Mesendoderm (in vitro differentiated cells): Measurements from ENCODE around the gene HPGD.

ENCODE experiments used
- DNase-seq: peaks from one replicate; pipeline ENCODE4 v3.0.0; 2013
- H2AK5ac ChIP-seq: 2 replicates; pipeline ENCODE4 v1.6.1; 2013; ENCODE audit warnings: low read length, inconsistent platforms
- H2BK120ac ChIP-seq: 2 replicates; pipeline ENCODE4 v1.6.1; 2013; ENCODE audit warnings: low read depth, mild to moderate bottlenecking, low read length, moderate library complexity, mixed read lengths
- H2BK15ac ChIP-seq: replicated peaks from 2 replicates; pipeline ENCODE4 v1.6.1; 2013; ENCODE audit warnings: low read depth, mild to moderate bottlenecking, moderate library complexity
- H2BK5ac ChIP-seq: 2 replicates; pipeline ENCODE4 v1.6.1; 2013; ENCODE audit warnings: low read length, inconsistent platforms
- H3K18ac ChIP-seq: 2 replicates; pipeline ENCODE4 v1.6.1; 2013; ENCODE audit warnings: mild to moderate bottlenecking, low read length, mixed read lengths
- H3K23ac ChIP-seq: one replicate; pipeline ENCODE4 v1.6.1; 2013; ENCODE audit warnings: low read length
- H3K27ac ChIP-seq: 2 replicates; pipeline ENCODE4 v1.5.1; 2013; ENCODE audit warnings: low read depth, mild to moderate bottlenecking, inconsistent platforms, low read length, moderate library complexity
- H3K27me3 ChIP-seq: 2 replicates; pipeline ENCODE4 v1.6.1; 2013; ENCODE audit warnings: low read length, control low read depth, mild to moderate bottlenecking, inconsistent platforms; ENCODE audit not compliant: insufficient read depth, poor library complexity
- H3K36me3 ChIP-seq: 2 replicates; pipeline ENCODE4 v1.6.1; 2013; ENCODE audit warnings: low read length, inconsistent platforms; ENCODE audit not compliant: control insufficient read depth, insufficient read depth
- H3K4ac ChIP-seq: one replicate; pipeline ENCODE4 v1.6.1; 2013; ENCODE audit warnings: low read depth, mild to moderate bottlenecking, low read length, moderate library complexity
- H3K4me1 ChIP-seq: 2 replicates; pipeline ENCODE4 v1.6.1; 2013; ENCODE audit warnings: low read depth, low read length, inconsistent platforms; ENCODE audit not compliant: control insufficient read depth
- H3K4me2 ChIP-seq: 2 replicates; pipeline ENCODE4 v1.6.1; 2013; ENCODE audit warnings: low read length
- H3K4me3 ChIP-seq: 2 replicates; pipeline ENCODE4 v1.5.1; 2013; ENCODE audit warnings: mild to moderate bottlenecking, low read length
- H3K56ac ChIP-seq: one replicate; pipeline ENCODE4 v1.6.1; 2013; ENCODE audit warnings: low read length
- H3K79me1 ChIP-seq: 2 replicates; pipeline ENCODE4 v1.6.1; 2013; ENCODE audit warnings: low read length, inconsistent platforms
- H3K79me2 ChIP-seq: 2 replicates; pipeline ENCODE4 v1.6.1; 2013; ENCODE audit warnings: mild to moderate bottlenecking, low read length; ENCODE audit not compliant: control insufficient read depth, insufficient read depth
- H3K9ac ChIP-seq: 2 replicates; pipeline ENCODE4 v1.6.1; 2013; ENCODE audit warnings: low read length, inconsistent platforms
- H4K5ac ChIP-seq: one replicate; pipeline ENCODE4 v1.6.1; 2013; ENCODE audit warnings: low read length
- H4K8ac ChIP-seq: one replicate; pipeline ENCODE4 v1.6.1; 2013; ENCODE audit warnings: low read depth, mild to moderate bottlenecking, control low read depth, low read length, moderate library complexity
- WGBS: extraction: QIAGEN DNeasy Blood & Tissue Kit; methylation state at CpG from one replicate; pipeline ENCODE4 v1.1.7; 2013; ENCODE audit warnings: low lambda C conversion rate, missing lambda C conversion rate; ENCODE audit not compliant: insufficient coverage; ENCODE audit errors: extremely low coverage; 5-methylcytosine and 5-hydroxymethylcytosine counted together

HPGD gene

GRCh38 chr4:174545268-174545667 is 23.0 kb upstream of the HPGD start:
- DNase-seq = no peak
- Histone ChIP-seq H3K4ac (no peak overlapping the region), H2BK15ac (no peak overlapping the region), H3K36me3 (no peaks in the 10 kb centered on the region), H3K56ac (no peak overlapping the region), H4K5ac (no peak overlapping the region), H3K4me1 (no peaks in the 10 kb centered on the region), H3K79me2 (no peaks in the 10 kb centered on the region), H2BK5ac (no peak overlapping the region), H3K23ac (no peak overlapping the region), H3K27ac (no peak overlapping the region), H3K4me2 (no peak overlapping the region), H3K27me3 (no peaks in the 10 kb centered on the region), H4K8ac (no peak overlapping the region), H2BK120ac (no peak overlapping the region), H3K4me3 (no peak overlapping the region), H3K18ac (no peak overlapping the region), H3K79me1 (no peaks in the 10 kb centered on the region), H3K9ac (no peak overlapping the region), H2AK5ac (no peak overlapping the region)

- H3K27me3 ChIP-seq = no peaks in the 10 kb centered on the region
- no peak overlapping the region for H3K4me2 ChIP-seq
- no peaks in the 10 kb centered on the region for H3K4me1 ChIP-seq
- no peaks in the 10 kb centered on the region for H3K79me2 ChIP-seq
- no peak overlapping the region for H2BK15ac ChIP-seq
- no peaks in the 10 kb centered on the region for H3K79me1 ChIP-seq
- no peak overlapping the region for H4K8ac ChIP-seq
- H3K9ac ChIP-seq = no peak overlapping the region
- H2BK120ac ChIP-seq = no peak overlapping the region
- H3K56ac ChIP-seq = no peak overlapping the region
- no CpG with 5 or more reads among the region's 4 CpGs for WGBS
- no peak overlapping the region for H3K23ac ChIP-seq
- H3K27ac ChIP-seq = no peak overlapping the region
- H3K4ac ChIP-seq = no peak overlapping the region
- no peak overlapping the region for H3K4me3 ChIP-seq
- no peak overlapping the region for H2BK5ac ChIP-seq
- H3K36me3 ChIP-seq = no peaks in the 10 kb centered on the region
- H4K5ac ChIP-seq = no peak overlapping the region
- DNase-seq = no peak
- H2AK5ac ChIP-seq = no peak overlapping the region
- H3K18ac ChIP-seq = no peak overlapping the region
Observed at GRCh38 chr4:174544496-174544895, 22.2 kb upstream of the HPGD start.

GRCh38 chr4:174540175-174540574 is 17.9 kb upstream of the HPGD start:
- H3K27me3 ChIP-seq = no peaks in the 10 kb centered on the region
- no peak overlapping the region for H2BK5ac ChIP-seq
- H2BK15ac ChIP-seq = no peak overlapping the region
- no peak overlapping the region for H4K8ac ChIP-seq
- no peak overlapping the region for H3K23ac ChIP-seq
- no peak overlapping the region for H3K9ac ChIP-seq
- no peak overlapping the region for H4K5ac ChIP-seq
- DNase-seq = no peak
- H3K79me2 ChIP-seq = no peaks in the 10 kb centered on the region
- H3K4me1 ChIP-seq = no peaks in the 10 kb centered on the region
- H3K36me3 ChIP-seq = no peaks in the 10 kb centered on the region
- no peak overlapping the region for H3K4ac ChIP-seq
- no peak overlapping the region for H3K4me2 ChIP-seq
- no peak overlapping the region for H3K4me3 ChIP-seq
- H3K79me1 ChIP-seq = no peaks in the 10 kb centered on the region
- H2AK5ac ChIP-seq = no peak overlapping the region
- no peak overlapping the region for H3K18ac ChIP-seq
- H3K56ac ChIP-seq = no peak overlapping the region
- no peak overlapping the region for H3K27ac ChIP-seq
- H2BK120ac ChIP-seq = no peak overlapping the region
- WGBS = no CpG with 5 or more reads among the region's 10 CpGs

- H2AK5ac ChIP-seq = no peak overlapping the region
- WGBS = no CpG with 5 or more reads among the region's 3 CpGs
- no peak overlapping the region for H3K56ac ChIP-seq
- H3K23ac ChIP-seq = no peak overlapping the region
- no peak for DNase-seq
- no peaks in the 10 kb centered on the region for H3K36me3 ChIP-seq
- H3K9ac ChIP-seq = no peak overlapping the region
- H3K4me3 ChIP-seq = no peak overlapping the region
- no peaks in the 10 kb centered on the region for H3K4me1 ChIP-seq
- no peak overlapping the region for H4K8ac ChIP-seq
- no peaks in the 10 kb centered on the region for H3K27me3 ChIP-seq
- no peak overlapping the region for H4K5ac ChIP-seq
- no peak overlapping the region for H3K4me2 ChIP-seq
- no peak overlapping the region for H3K27ac ChIP-seq
- no peak overlapping the region for H2BK120ac ChIP-seq
- H3K79me2 ChIP-seq = no peaks in the 10 kb centered on the region
- no peak overlapping the region for H2BK5ac ChIP-seq
- no peaks in the 10 kb centered on the region for H3K79me1 ChIP-seq
- no peak overlapping the region for H3K18ac ChIP-seq
- H3K4ac ChIP-seq = no peak overlapping the region
- no peak overlapping the region for H2BK15ac ChIP-seq
Observed at GRCh38 chr4:174539571-174539970, 17.3 kb upstream of the HPGD start.

GRCh38 chr4:174538876-174539250 is 16.6 kb upstream of the HPGD start:
- H2AK5ac ChIP-seq = no peak overlapping the region
- H2BK15ac ChIP-seq = no peak overlapping the region
- no peaks in the 10 kb centered on the region for H3K36me3 ChIP-seq
- no peak overlapping the region for H3K4me2 ChIP-seq
- H3K79me1 ChIP-seq = no peaks in the 10 kb centered on the region
- no peak overlapping the region for H2BK120ac ChIP-seq
- H3K4ac ChIP-seq = no peak overlapping the region
- no peak overlapping the region for H3K18ac ChIP-seq
- H3K9ac ChIP-seq = no peak overlapping the region
- WGBS = no CpG with 5 or more reads among the region's 4 CpGs
- no peaks in the 10 kb centered on the region for H3K4me1 ChIP-seq
- no peak overlapping the region for H3K56ac ChIP-seq
- H2BK5ac ChIP-seq = no peak overlapping the region
- no peaks in the 10 kb centered on the region for H3K79me2 ChIP-seq
- H3K27me3 ChIP-seq = no peaks in the 10 kb centered on the region
- DNase-seq = no peak
- H4K8ac ChIP-seq = no peak overlapping the region
- H3K27ac ChIP-seq = no peak overlapping the region
- H3K23ac ChIP-seq = no peak overlapping the region
- no peak overlapping the region for H3K4me3 ChIP-seq
- no peak overlapping the region for H4K5ac ChIP-seq

- no peaks in the 10 kb centered on the region for H3K79me1 ChIP-seq
- H2AK5ac ChIP-seq = no peak overlapping the region
- H3K27me3 ChIP-seq = no peaks in the 10 kb centered on the region
- H3K56ac ChIP-seq = no peak overlapping the region
- no peak for DNase-seq
- H3K36me3 ChIP-seq = no peaks in the 10 kb centered on the region
- no peak overlapping the region for H4K8ac ChIP-seq
- no peak overlapping the region for H2BK120ac ChIP-seq
- H3K23ac ChIP-seq = no peak overlapping the region
- no peak overlapping the region for H3K4me2 ChIP-seq
- H2BK5ac ChIP-seq = no peak overlapping the region
- H2BK15ac ChIP-seq = no peak overlapping the region
- no peaks in the 10 kb centered on the region for H3K4me1 ChIP-seq
- no peak overlapping the region for H3K27ac ChIP-seq
- no peak overlapping the region for H4K5ac ChIP-seq
- no peaks in the 10 kb centered on the region for H3K79me2 ChIP-seq
- no peak overlapping the region for H3K18ac ChIP-seq
- H3K4ac ChIP-seq = no peak overlapping the region
- H3K4me3 ChIP-seq = no peak overlapping the region
- H3K9ac ChIP-seq = no peak overlapping the region
- WGBS = no CpG with 5 or more reads among the region's 4 CpGs
Observed at GRCh38 chr4:174538123-174538875, 16.0 kb upstream of the HPGD start.
